Peyer's patch (tissue), 4 donors: ENCODE measurements around the gene NDUFA13. TPM values are rescaled to one million over a fixed set of nuclear protein-coding genes. Genes with fewer than 3 reads are reported as not detected.

Experiments
- DNase-seq, 3 donors: peaks; one replicate each; pipeline ENCODE4 v3.0.0-alpha.2; 2017 to 2019
- H3K27ac ChIP-seq, 4 donors: fragments of 200-600 bp; sonication (generic); one replicate each; pipeline ENCODE4 v1.5.1; 2016 to 2019
- H3K27me3 ChIP-seq, 2 donors: fragments of 200-600 bp; sonication (generic); one replicate each; pipeline ENCODE4 v1.5.1; 2019
- H3K36me3 ChIP-seq, 3 donors: fragments of 200-600 bp; sonication (generic); one replicate each; pipeline ENCODE4 v1.5.1; 2016 to 2019
- H3K4me1 ChIP-seq, 4 donors: fragments of 200-600 bp; sonication (generic); one replicate each; pipeline ENCODE4 v1.5.1; 2016 to 2019
- H3K4me3 ChIP-seq, 4 donors: fragments of 200-600 bp; sonication (generic); 1 replicate in 3 of 4; 2 replicates in 1 of 4; pipeline ENCODE4 v1.5.1; 2016 to 2019; ENCODE audit warnings: mild to moderate bottlenecking in 1 of 4
- H3K9me3 ChIP-seq, 4 donors: fragments of 200-600 bp; sonication (generic); one replicate each; pipeline ENCODE4 v1.5.1; 2016 to 2019; ENCODE audit warnings: mild to moderate bottlenecking in 1 of 4
- POLR2A ChIP-seq, 2 donors: fragments of 450-650 bp; IDR thresholded peaks; one replicate each; pipeline ENCODE4 v1.5.1; 2017; ENCODE audit warnings: antibody characterized with exemption in 2 of 2, mild to moderate bottlenecking in 2 of 2, moderate library complexity in 2 of 2
- total RNA-seq, 4 donors: library from RNA; depleted of rRNA; stranded (reverse); fragments of >200 nt; gene quantifications; one replicate each; pipeline ENCODE4 v1.1.0, GENCODE V29; 2016
- TF ChIP-seq, protein P1 (sequence below), 6 experiments: fragments of 450-650 bp in 4 of 6; fragments of 200-600 bp in 2 of 6; sonication (generic) in 1 of 6; IDR thresholded peaks; one replicate each; pipeline ENCODE4 v1.5.1; 2017 to 2019; ENCODE audit warnings: antibody characterized with exemption in 6 of 6, mild to moderate bottlenecking in 3 of 6, moderate library complexity in 1 of 6

NDUFA13 gene
- total RNA-seq, 4 donors from 2014 or later: 40.7 to 188 (median 126) TPM

DNA sequence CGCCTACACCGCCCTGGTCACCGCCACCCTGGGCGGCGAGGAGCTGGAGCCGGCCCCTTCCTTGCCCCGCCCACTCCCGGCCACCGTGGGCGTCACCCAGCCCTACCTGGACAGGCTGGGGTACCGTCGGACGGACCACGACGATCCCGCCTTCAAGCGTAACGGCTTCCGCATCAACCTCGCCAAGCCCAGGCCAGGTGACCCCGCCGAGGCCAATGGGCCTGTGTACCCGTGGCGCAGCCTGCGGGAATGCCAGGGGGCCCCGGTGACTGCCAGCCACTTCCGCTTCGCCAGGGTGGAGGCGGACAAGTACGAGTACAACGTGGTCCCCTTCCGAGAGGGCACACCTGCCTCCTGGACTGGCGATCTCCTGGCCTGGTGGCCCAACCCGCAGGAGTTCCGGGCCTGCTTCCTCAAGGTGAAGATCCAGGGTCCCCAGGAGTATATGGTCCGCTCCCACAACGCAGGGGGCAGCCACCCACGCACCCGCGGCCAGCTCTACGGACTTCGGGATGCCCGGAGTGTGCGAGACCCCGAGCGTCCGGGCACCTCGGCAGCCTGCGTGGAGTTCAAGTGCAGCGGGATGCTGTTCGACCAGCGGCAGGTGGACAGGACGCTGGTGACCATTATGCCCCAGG is 29.0 kb downstream of the NDUFA13 start:
- Histone ChIP-seq H3K36me3 (no peaks in the 10 kb centered on the region), H3K27ac (no peak overlapping the region), H3K4me3 (no peak overlapping the region), H3K9me3 (no peaks in the 10 kb centered on the region), H3K4me1 (peaks cover 0 to 16% (median 15%) of the 10 kb centered on the region in 4 donors), H3K27me3 (peaks cover 0 to 11% of the 10 kb centered on the region in 2 donors)
- TF ChIP-seq, protein P1, sequence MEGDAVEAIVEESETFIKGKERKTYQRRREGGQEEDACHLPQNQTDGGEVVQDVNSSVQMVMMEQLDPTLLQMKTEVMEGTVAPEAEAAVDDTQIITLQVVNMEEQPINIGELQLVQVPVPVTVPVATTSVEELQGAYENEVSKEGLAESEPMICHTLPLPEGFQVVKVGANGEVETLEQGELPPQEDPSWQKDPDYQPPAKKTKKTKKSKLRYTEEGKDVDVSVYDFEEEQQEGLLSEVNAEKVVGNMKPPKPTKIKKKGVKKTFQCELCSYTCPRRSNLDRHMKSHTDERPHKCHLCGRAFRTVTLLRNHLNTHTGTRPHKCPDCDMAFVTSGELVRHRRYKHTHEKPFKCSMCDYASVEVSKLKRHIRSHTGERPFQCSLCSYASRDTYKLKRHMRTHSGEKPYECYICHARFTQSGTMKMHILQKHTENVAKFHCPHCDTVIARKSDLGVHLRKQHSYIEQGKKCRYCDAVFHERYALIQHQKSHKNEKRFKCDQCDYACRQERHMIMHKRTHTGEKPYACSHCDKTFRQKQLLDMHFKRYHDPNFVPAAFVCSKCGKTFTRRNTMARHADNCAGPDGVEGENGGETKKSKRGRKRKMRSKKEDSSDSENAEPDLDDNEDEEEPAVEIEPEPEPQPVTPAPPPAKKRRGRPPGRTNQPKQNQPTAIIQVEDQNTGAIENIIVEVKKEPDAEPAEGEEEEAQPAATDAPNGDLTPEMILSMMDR (IDR thresholded peaks at IDR 0.05): no peak
- TF ChIP-seq POLR2A (IDR thresholded peaks at IDR 0.05): no peak
- no peak for DNase-seq

DNA sequence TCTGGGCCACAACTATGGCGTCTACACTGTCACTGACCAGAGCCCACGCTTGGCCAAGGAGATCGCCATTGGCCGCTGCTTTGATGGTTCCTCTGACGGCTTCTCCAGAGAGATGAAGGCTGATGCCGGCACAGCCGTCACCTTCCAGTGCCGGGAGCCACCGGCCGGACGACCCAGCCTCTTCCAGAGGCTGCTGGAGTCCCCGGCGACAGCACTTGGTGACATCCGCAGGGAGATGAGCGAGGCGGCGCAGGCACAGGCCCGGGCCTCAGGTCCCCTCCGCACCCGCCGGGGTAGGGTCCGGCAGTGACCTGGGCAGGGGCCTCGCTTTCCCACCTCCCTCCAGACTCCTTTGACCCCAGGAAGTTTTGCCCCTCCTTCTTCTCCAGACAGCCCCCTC is 29.7 kb downstream of the NDUFA13 start:
- H3K9me3 ChIP-seq: no peaks in the 10 kb centered on the region
- no peaks in the 10 kb centered on the region for H3K36me3 ChIP-seq
- H3K4me3 ChIP-seq: no peak overlapping the region
- TF ChIP-seq, protein P1 (IDR thresholded peaks at IDR 0.05): no peak
- no peak for TF ChIP-seq POLR2A (IDR thresholded peaks at IDR 0.05)
- peaks cover 0 to 10% (median 9%) of the 10 kb centered on the region in 4 donors for H3K4me1 ChIP-seq
- DNase-seq: no peak
- no peak overlapping the region for H3K27ac ChIP-seq
- peaks cover 0 to 5% of the 10 kb centered on the region in 2 donors for H3K27me3 ChIP-seq

DNA sequence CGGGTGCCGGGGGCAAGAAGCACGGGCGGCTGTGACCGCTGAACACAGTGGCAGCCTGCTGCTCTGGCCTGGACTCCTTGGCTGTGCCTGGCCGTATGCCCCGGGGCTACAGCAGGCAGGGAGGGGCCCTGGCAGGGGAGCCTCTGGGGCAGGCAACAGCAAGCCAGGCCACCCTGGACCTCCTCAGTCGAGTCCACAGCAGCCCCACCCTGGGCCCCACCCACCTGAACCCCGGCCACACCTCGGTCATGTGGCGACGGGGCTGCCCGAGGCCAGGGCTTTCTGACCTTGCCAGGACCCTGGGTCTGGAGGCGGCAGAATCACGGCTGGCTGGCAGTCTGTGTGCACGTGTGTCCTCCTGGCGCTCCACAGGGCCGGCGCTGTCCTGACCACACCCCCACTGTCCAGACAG is 30.7 kb downstream of the NDUFA13 start:
- DNase-seq: no peak
- TF ChIP-seq, protein P1 (IDR thresholded peaks at IDR 0.05): no peak
- no peak for TF ChIP-seq POLR2A (IDR thresholded peaks at IDR 0.05)
- Histone ChIP-seq H3K36me3 (no peaks in the 10 kb centered on the region), H3K9me3 (no peaks in the 10 kb centered on the region), H3K4me1 (no peaks in the 10 kb centered on the region), H3K27me3 (no peaks in the 10 kb centered on the region), H3K4me3 (no peak overlapping the region), H3K27ac (no peak overlapping the region)

DNA sequence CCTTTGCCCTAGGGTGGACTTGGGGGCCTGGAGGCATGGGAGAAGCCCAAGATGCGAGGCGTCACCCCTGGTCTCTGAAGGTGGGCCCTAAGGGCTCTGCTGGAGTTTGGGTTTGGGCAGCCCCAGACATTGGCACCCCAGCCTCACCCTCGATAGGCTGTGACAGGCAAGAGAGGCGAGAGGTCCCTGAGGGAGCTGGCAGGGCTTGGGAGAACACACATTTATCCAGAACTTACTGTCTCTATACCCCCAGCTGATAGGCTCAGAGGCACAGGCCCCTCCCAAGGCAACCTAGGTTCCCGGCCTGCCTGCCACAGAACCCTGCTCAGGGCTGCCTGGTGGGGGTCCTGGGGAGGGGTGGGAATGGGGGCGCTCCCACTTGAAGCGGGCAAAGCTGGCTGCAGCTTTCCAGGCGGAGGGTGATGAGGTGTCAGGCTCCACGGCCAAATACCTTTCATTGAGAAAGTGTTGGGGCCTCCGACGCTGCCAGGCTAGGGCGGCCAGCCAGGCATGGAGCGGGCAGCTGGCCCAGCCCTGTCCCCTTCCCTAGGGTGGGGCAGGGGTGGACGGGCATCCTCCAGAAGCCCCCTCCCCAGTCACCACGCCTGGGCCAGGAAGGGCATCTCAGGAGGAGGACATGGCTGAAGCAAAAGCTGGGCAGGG is 31.8 kb downstream of the NDUFA13 start:
- TF ChIP-seq, protein P1 (IDR thresholded peaks at IDR 0.05): no peak
- Histone ChIP-seq H3K27ac (no peak overlapping the region), H3K9me3 (no peaks in the 10 kb centered on the region), H3K27me3 (no peaks in the 10 kb centered on the region), H3K4me1 (no peaks in the 10 kb centered on the region), H3K4me3 (no peak overlapping the region), H3K36me3 (no peaks in the 10 kb centered on the region)
- DNase-seq: no peak

DNA sequence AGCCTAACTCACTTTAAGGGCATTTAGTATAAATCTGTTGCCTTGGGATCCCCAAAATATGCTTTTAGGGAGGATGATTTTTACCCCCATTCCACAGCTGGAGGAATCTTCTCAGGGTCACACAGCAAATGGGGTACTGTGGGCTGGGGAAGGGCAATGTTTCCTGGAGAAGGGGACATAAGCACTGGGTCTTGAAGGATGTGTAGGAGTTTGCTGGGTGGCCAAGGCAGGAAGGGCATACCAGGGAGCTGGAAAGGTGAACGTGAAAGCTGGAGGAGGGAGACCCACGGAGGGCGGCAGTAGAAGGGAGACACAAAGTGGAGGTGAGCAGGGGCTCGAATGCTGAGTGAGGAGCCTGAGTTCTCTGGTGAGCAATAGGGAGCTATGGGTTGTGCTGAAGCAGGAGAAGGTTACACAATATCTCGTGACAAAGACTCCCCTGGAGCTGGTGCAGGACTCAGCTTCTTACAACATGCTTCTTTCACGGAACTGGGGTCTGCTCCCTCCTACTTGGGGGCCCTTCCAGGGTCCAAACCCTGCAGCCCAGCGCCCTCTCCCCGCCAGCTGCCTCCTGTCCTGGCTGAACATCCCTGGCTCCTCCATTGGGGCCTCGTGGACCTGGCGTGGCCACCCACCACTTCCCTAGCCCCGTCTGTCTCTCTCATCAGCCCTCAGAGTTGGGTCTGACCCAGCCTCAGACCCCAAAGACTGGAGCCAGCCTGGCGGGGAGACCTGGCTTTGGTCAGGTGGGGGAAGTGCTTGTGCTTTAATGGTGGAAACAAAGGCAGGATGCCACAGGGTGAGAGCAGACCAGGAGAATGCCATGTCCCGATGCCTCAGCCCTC is 33.1 kb downstream of the NDUFA13 start:
- TF ChIP-seq POLR2A (IDR thresholded peaks at IDR 0.05): no peak
- no peaks in the 10 kb centered on the region for H3K27me3 ChIP-seq

More for the DNA sequence above, 33.1 kb downstream of the NDUFA13 start:
- no peaks in the 10 kb centered on the region for H3K36me3 ChIP-seq
- H3K9me3 ChIP-seq: no peaks in the 10 kb centered on the region
- H3K4me3 ChIP-seq: no peak overlapping the region
- H3K27ac ChIP-seq: no peak overlapping the region
- no peaks in the 10 kb centered on the region for H3K4me1 ChIP-seq
- DNase-seq: no peak
